ENCODE results near the gene GAPDH.

GAPDH gene

GRCh38 chr12:6530576-6531260, 3.6 kb upstream of the GAPDH start:
- DNase-seq, result no peak

GRCh38 chr12:6532051-6532926, 2.0 kb upstream of the GAPDH start:
- DNase-seq, result peak; percentile 67

DNA sequence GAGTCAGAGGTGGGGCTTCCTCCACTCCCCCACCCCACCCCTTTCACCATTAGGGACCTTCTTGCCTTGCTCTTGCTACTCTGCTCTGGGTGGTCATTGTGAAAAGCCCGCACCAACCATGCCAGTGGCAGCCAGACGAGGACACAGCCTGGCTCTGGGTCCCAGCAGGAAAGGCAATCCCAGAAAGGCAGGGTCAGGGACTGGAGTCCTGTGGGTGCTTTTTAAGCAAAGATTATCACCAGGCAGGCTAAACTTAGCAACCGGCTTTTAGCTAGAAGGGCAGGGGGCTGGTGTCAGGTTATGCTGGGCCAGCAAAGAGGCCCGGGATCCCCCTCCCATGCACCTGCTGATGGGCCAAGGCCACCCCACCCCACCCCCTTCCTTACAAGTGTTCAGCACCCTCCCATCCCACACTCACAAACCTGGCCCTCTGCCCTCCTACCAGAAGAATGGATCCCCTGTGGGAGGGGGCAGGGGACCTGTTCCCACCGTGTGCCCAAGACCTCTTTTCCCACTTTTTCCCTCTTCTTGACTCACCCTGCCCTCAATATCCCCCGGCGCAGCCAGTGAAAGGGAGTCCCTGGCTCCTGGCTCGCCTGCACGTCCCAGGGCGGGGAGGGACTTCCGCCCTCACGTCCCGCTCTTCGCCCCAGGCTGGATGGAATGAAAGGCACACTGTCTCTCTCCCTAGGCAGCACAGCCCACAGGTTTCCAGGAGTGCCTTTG, 1.2 kb upstream of the GAPDH start:
- DNase-seq, result peak; percentile 95

DNA sequence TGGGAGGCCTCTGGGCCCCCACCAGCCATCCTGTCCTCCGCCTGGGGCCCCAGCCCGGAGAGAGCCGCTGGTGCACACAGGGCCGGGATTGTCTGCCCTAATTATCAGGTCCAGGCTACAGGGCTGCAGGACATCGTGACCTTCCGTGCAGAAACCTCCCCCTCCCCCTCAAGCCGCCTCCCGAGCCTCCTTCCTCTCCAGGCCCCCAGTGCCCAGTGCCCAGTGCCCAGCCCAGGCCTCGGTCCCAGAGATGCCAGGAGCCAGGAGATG, 729 bp upstream of the GAPDH start:
- no peak for DNase-seq

- DNase-seq, result no peak
These were observed 303 bp downstream of the GAPDH start for GRCh38 chr12:6534695-6534944.

DNA sequence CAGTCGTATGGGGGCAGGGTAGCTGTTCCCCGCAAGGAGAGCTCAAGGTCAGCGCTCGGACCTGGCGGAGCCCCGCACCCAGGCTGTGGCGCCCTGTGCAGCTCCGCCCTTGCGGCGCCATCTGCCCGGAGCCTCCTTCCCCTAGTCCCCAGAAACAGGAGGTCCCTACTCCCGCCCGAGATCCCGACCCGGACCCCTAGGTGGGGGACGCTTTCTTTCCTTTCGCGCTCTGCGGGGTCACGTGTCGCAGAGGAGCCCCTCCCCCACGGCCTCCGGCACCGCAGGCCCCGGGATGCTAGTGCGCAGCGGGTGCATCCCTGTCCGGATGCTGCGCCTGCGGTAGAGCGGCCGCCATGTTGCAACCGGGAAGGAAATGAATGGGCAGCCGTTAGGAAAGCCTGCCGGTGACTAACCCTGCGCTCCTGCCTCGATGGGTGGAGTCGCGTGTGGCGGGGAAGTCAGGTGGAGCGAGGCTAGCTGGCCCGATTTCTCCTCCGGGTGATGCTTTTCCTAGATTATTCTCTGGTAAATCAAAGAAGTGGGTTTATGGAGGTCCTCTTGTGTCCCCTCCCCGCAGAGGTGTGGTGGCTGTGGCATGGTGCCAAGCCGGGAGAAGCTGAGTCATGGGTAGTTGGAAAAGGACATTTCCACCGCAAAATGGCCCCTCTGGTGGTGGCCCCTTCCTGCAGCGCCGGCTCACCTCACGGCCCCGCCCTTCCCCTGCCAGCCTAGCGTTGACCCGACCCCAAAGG, 804 bp downstream of the GAPDH start:
- peak; percentile 93 for DNase-seq

DNA sequence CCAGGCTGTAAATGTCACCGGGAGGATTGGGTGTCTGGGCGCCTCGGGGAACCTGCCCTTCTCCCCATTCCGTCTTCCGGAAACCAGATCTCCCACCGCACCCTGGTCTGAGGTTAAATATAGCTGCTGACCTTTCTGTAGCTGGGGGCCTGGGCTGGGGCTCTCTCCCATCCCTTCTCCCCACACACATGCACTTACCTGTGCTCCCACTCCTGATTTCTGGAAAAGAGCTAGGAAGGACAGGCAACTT, 1.3 kb downstream of the GAPDH start:
- DNase-seq, result no peak

DNA sequence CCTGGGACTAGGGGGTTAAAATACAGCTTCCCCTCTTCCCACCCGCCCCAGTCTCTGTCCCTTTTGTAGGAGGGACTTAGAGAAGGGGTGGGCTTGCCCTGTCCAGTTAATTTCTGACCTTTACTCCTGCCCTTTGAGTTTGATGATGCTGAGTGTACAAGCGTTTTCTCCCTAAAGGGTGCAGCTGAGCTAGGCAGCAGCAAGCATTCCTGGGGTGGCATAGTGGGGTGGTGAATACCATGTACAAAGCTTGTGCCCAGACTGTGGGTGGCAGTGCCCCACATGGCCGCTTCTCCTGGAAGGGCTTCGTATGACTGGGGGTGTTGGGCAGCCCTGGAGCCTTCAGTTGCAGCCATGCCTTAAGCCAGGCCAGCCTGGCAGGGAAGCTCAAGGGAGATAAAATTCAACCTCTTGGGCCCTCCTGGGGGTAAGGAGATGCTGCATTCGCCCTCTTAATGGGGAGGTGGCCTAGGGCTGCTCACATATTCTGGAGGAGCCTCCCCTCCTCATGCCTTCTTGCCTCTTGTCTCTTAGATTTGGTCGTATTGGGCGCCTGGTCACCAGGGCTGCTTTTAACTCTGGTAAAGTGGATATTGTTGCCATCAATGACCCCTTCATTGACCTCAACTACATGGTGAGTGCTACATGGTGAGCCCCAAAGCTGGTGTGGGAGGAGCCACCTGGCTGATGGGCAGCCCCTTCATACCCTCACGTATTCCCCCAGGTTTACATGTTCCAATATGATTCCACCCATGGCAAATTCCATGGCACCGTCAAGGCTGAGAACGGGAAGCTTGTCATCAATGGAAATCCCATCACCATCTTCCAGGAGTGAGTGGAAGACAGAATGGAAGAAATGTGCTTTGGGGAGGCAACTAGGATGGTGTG, 1.9 kb downstream of the GAPDH start:
- DNase-seq, result no peak

GRCh38 chr12:6536894-6537579, 2.7 kb downstream of the GAPDH start:
- DNase-seq, result no peak

DNA sequence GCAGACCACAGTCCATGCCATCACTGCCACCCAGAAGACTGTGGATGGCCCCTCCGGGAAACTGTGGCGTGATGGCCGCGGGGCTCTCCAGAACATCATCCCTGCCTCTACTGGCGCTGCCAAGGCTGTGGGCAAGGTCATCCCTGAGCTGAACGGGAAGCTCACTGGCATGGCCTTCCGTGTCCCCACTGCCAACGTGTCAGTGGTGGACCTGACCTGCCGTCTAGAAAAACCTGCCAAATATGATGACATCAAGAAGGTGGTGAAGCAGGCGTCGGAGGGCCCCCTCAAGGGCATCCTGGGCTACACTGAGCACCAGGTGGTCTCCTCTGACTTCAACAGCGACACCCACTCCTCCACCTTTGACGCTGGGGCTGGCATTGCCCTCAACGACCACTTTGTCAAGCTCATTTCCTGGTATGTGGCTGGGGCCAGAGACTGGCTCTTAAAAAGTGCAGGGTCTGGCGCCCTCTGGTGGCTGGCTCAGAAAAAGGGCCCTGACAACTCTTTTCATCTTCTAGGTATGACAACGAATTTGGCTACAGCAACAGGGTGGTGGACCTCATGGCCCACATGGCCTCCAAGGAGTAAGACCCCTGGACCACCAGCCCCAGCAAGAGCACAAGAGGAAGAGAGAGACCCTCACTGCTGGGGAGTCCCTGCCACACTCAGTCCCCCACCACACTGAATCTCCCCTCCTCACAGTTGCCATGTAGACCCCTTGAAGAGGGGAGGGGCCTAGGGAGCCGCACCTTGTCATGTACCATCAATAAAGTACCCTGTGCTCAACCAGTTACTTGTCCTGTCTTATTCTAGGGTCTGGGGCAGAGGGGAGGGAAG, 3.5 kb downstream of the GAPDH start:
- DNase-seq, result peak; percentile 92

DNA sequence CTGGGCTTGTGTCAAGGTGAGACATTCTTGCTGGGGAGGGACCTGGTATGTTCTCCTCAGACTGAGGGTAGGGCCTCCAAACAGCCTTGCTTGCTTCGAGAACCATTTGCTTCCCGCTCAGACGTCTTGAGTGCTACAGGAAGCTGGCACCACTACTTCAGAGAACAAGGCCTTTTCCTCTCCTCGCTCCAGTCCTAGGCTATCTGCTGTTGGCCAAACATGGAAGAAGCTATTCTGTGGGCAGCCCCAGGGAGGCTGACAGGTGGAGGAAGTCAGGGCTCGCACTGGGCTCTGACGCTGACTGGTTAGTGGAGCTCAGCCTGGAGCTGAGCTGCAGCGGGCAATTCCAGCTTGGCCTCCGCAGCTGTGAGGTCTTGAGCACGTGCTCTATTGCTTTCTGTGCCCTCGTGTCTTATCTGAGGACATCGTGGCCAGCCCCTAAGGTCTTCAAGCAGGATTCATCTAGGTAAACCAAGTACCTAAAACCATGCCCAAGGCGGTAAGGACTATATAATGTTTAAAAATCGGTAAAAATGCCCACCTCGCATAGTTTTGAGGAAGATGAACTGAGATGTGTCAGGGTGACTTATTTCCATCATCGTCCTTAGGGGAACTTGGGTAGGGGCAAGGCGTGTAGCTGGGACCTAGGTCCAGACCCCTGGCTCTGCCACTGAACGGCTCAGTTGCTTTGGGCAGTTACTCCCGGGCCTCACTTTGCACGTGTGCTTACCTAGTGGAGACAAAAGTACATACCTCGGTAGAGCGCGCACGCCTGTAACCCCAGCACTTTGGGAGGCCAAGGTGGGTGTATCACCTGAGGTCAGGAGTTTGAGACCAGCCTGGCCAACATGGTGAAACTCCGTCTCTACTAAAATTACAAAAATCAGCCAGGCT, 4.3 kb downstream of the GAPDH start:
- peak; percentile 48 for DNase-seq

GRCh38 chr12:6539314-6539682, 5.0 kb downstream of the GAPDH start:
- no peak for DNase-seq

- DNase-seq, result peak; percentile 41
These were observed 5.4 kb downstream of the GAPDH start for GRCh38 chr12:6539707-6540134.

GRCh38 chr12:6540181-6540877, 6.0 kb downstream of the GAPDH start:
- peak; percentile 85 for DNase-seq

DNA sequence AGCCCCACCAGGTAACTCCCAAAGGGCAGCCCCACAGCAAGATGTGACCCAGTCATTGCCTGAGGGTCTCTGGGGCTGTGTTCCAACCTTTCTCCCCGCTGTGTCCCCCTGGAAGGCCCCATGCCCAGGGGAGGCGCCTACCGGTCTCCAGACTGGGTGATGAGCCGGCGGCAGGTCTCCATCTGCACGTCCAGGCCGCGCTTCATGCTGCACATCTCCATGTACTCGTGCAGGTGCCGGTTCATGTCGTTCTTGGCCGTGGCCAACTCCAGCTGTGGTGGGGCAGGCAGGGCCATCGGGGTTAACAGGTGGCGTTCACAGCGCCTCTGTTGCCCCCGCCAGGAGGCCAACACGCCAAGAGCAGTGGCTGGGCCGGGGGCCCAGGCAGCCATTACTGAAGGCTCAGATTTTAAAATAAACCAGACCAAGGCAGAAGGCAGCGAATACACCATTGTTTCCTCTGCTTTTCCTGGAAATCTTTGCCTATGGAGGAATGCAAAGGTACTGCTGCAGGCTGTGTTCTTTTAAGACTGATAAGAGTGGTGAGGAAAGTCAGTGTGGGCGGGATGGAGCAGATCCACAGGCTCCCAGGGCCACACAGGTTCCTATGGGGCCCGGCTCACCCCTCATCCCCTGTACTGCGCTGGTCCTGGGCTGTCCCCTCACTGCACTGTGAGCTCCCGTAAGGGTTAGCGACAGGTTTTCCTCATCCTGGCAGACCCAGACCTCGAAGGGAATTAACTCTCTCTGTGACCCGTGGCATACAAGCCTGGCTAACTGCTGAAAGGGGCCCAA, 7.3 kb downstream of the GAPDH start:
- no peak for DNase-seq

DNA sequence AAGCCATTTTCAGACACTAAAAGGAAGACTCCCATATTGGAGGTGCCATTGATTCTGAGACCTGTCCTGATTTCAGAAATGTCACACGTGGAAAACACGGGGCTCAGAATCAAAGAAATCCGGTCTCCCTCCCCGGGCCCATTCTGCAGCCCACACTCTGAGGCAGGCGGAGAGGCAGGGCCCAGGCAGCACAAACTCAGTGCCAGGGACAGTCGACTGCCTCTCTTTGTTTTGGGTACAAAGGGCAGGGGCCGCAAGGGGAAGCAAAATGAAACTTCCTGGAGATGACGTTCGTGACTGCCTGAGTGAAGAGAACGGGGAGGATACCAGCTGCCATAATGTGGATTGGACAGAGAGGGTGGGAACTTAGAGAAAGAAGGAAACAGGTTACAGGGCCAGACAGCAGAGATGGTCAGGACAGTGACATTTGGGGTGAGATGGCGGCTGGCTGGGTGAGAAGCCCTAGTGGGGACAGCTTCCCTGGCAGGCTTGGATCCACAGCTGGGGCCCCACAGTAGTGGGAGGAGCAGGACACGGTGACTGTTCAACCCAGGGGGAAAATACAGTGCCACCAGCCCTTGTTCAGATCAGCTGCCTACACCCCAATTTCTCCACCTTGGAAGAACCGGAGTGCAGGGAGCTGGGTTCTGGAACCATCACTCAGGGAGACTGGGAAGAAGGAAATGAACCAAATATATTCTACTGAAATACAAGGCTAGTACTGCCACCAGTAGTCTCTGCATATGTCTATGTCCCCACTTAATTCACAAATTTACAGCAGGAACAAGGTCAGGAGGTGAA, 8.1 kb downstream of the GAPDH start:
- no peak for DNase-seq

GRCh38 chr12:6546016-6546415, 11.7 kb downstream of the GAPDH start:
- DNase-seq, result no peak

GRCh38 chr12:6547566-6547965, 13.2 kb downstream of the GAPDH start:
- no peak for DNase-seq
